HG03039 (cell line): ENCODE results near the gene MAVS.

Experiments
- ATAC-seq: cut with Tn5 transposase; IDR thresholded peaks from one replicate; pipeline ENCODE4 v1.9.1; 2021; ENCODE audit warnings: mild to moderate bottlenecking, moderate library complexity; ENCODE audit not compliant: unreplicated experiment

The MAVS gene

GRCh38 chr20:3847429-3847940, 851 bp downstream of the MAVS start:
- ATAC-seq: no peak

GRCh38 chr20:3848565-3848964, 1.9 kb downstream of the MAVS start:
- ATAC-seq: no peak

- ATAC-seq: no peak
Measured at GRCh38 chr20:3854462-3854871, 7.8 kb downstream of the MAVS start.

GRCh38 chr20:3857405-3857804, 10.8 kb downstream of the MAVS start:
- no peak for ATAC-seq

- no peak for ATAC-seq
Measured at GRCh38 chr20:3858689-3859088, 12.1 kb downstream of the MAVS start.

GRCh38 chr20:3861191-3861590, 14.6 kb downstream of the MAVS start:
- no peak for ATAC-seq

- ATAC-seq: no peak
Measured at GRCh38 chr20:3862333-3862732, 15.7 kb downstream of the MAVS start.

GRCh38 chr20:3863317-3863716, 16.7 kb downstream of the MAVS start:
- ATAC-seq: no peak

GRCh38 chr20:3864518-3864917, 17.9 kb downstream of the MAVS start:
- no peak for ATAC-seq

- no peak for ATAC-seq
Measured at GRCh38 chr20:3865152-3865886, 18.7 kb downstream of the MAVS start.

- no peak for ATAC-seq
Measured at GRCh38 chr20:3865887-3866407, 19.3 kb downstream of the MAVS start.

- no peak for ATAC-seq
Measured at GRCh38 chr20:3866464-3866863, 19.8 kb downstream of the MAVS start.

GRCh38 chr20:3867802-3868201, 21.2 kb downstream of the MAVS start:
- ATAC-seq: no peak

GRCh38 chr20:3869839-3870634, 23.4 kb downstream of the MAVS start:
- ATAC-seq: no peak

GRCh38 chr20:3871550-3872265, 25.1 kb downstream of the MAVS start:
- no peak for ATAC-seq

- no peak for ATAC-seq
Measured at GRCh38 chr20:3873507-3873906, 26.9 kb downstream of the MAVS start.

GRCh38 chr20:3874194-3874844, 27.7 kb downstream of the MAVS start:
- ATAC-seq: no peak

GRCh38 chr20:3875378-3875974, 28.8 kb downstream of the MAVS start:
- ATAC-seq: no peak

GRCh38 chr20:3876000-3876399, 29.4 kb downstream of the MAVS start:
- no peak for ATAC-seq

- no peak for ATAC-seq
Measured at GRCh38 chr20:3876676-3877075, 30.0 kb downstream of the MAVS start.
